ENCODE data around the gene TSKS. TPM values are rescaled to one million over a fixed set of nuclear protein-coding genes. Genes with fewer than 3 reads are reported as not detected.
A peak's percentile ranks its signal among the peaks of the same experiment; 100 is the strongest.

TSKS gene
- total RNA-seq, 1 experiment from 2014 or later = 0.28 TPM

DNA sequence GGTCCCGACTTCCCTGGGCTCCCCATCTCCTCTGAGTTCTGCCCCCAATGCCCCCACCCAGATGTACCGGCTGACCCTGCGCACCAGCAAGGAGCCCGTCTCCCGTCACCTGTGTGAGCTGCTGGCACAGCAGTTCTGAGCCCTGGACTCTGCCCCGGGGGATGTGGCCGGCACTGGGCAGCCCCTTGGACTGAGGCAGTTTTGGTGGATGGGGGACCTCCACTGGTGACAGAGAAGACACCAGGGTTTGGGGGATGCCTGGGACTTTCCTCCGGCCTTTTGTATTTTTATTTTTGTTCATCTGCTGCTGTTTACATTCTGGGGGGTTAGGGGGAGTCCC, 43.5 kb upstream of the TSKS start:
- peaks cover 14 to 36% of the 10 kb centered on the region in 2 experiments for H3K4me1 Mint-ChIP-seq

More for the DNA sequence above, 43.5 kb upstream of the TSKS start:
- no peak overlapping the region for H3K27ac ChIP-seq (ENCODE audit: insufficient read length, low read depth, low read length)
- H2AK5ac ChIP-seq (ENCODE audit: insufficient read length, low read length) = no peak overlapping the region
- Mint-ChIP-seq H3K36me3 (ENCODE audit: insufficient read depth in 1 of 3, low read depth in 3 of 3) (peaks cover 22 to 40% (median 39%) of the 10 kb centered on the region in 3 experiments; a peak in 6 of 7 replicates), H3K27ac (peak overlapping the region in 1 of 3 experiments; percentile 78; a peak in 1 of 7 replicates), H3K4me3 (no peak overlapping the region; a peak in 1 of 5 replicates), H3K9me3 (no peaks in the 10 kb centered on the region; a peak in 2 of 5 replicates), H3K27me3 (ENCODE audit: low read depth) (peaks cover 7% of the 10 kb centered on the region)
- no peak overlapping the region for H2BK12ac ChIP-seq (ENCODE audit: insufficient read length, low read depth, low read length)
- TF ChIP-seq, protein P1, sequence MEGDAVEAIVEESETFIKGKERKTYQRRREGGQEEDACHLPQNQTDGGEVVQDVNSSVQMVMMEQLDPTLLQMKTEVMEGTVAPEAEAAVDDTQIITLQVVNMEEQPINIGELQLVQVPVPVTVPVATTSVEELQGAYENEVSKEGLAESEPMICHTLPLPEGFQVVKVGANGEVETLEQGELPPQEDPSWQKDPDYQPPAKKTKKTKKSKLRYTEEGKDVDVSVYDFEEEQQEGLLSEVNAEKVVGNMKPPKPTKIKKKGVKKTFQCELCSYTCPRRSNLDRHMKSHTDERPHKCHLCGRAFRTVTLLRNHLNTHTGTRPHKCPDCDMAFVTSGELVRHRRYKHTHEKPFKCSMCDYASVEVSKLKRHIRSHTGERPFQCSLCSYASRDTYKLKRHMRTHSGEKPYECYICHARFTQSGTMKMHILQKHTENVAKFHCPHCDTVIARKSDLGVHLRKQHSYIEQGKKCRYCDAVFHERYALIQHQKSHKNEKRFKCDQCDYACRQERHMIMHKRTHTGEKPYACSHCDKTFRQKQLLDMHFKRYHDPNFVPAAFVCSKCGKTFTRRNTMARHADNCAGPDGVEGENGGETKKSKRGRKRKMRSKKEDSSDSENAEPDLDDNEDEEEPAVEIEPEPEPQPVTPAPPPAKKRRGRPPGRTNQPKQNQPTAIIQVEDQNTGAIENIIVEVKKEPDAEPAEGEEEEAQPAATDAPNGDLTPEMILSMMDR (conservative IDR thresholded peaks at IDR 0.05) = no peak
- H2BK15ac ChIP-seq (ENCODE audit: low read depth, low read length) = no peak overlapping the region
- H3K14ac ChIP-seq (ENCODE audit: insufficient read depth, low read length) = no peak overlapping the region
- no peaks in the 10 kb centered on the region for H3K79me1 ChIP-seq (ENCODE audit: insufficient read depth, low read depth, low read length, poor library complexity, severe bottlenecking)
- no peak overlapping the region for H2AFZ ChIP-seq (ENCODE audit: low read length)
- no peak overlapping the region for H3K4ac ChIP-seq (ENCODE audit: low read depth, low read length)
- H2BK20ac ChIP-seq (ENCODE audit: low read depth, low read length, poor library complexity, severe bottlenecking) = no peak overlapping the region
- no peak overlapping the region for H2BK5ac ChIP-seq (ENCODE audit: insufficient read length, low read length)
- no peak overlapping the region for H3K23ac ChIP-seq (ENCODE audit: insufficient read length, low read depth, low read length)
- H3K18ac ChIP-seq (ENCODE audit: insufficient read length, low read depth, low read length) = no peak overlapping the region
- H3K27me3 ChIP-seq (ENCODE audit: insufficient read depth, low read length) = no peaks in the 10 kb centered on the region
- WGBS (ENCODE audit: extremely low coverage, insufficient read length, low lambda C conversion rate) = no CpG with 5 or more reads among the region's 8 CpGs
- H3K4me1 ChIP-seq (ENCODE audit: insufficient read depth, low read length) = no peaks in the 10 kb centered on the region; the same call in 1 of the 2 replicates
- no peak overlapping the region for H4K91ac ChIP-seq (ENCODE audit: insufficient read length, low read depth, low read length)
- H3K56ac ChIP-seq (ENCODE audit: insufficient read length, low read depth, low read length) = no peak overlapping the region
- H4K8ac ChIP-seq (replicated peaks; ENCODE audit: insufficient read length, low read depth, low read length) = no peak overlapping the region
- DNase-seq = no peak
- H3K9ac ChIP-seq (ENCODE audit: extremely low read depth, insufficient read length, low read length) = no peak overlapping the region
- H3K9me3 ChIP-seq (ENCODE audit: control insufficient read depth, low read depth, low read length) = no peaks in the 10 kb centered on the region
- H3K23me2 ChIP-seq (ENCODE audit: insufficient read length, low read depth, low read length, poor library complexity, severe bottlenecking) = peaks cover 8% of the 10 kb centered on the region
- H3K4me2 ChIP-seq (ENCODE audit: insufficient read depth, insufficient read length, low read length) = no peak overlapping the region
- H3K79me2 ChIP-seq (ENCODE audit: insufficient read depth, low read length) = no peaks in the 10 kb centered on the region
- H4K20me1 ChIP-seq (ENCODE audit: control insufficient read depth, insufficient read depth, insufficient read length) = no peaks in the 10 kb centered on the region
- no peak overlapping the region for H2BK120ac ChIP-seq (ENCODE audit: low read depth, low read length, poor library complexity, severe bottlenecking)
- no peak overlapping the region for H3T11ph ChIP-seq (ENCODE audit: low read length)
- H4K5ac ChIP-seq (ENCODE audit: insufficient read length, low read depth, low read length) = no peak overlapping the region

Data from H9 (cell line).